GM18873 (cell line): ENCODE data around the gene DYNLT4.
"Not testable (repeated sequence)": the region's sequence is repeated elsewhere in the genome, so short reads cannot be mapped to it uniquely, and the experiment has no call there.

ENCODE experiments used
- ATAC-seq: cut with Tn5 transposase; IDR thresholded peaks from one replicate; pipeline ENCODE4 v1.9.1; 2021; ENCODE audit warnings: mild to moderate bottlenecking, moderate library complexity, moderate number of reproducible peaks; ENCODE audit not compliant: unreplicated experiment, low FRiP score

The DYNLT4 gene

DNA sequence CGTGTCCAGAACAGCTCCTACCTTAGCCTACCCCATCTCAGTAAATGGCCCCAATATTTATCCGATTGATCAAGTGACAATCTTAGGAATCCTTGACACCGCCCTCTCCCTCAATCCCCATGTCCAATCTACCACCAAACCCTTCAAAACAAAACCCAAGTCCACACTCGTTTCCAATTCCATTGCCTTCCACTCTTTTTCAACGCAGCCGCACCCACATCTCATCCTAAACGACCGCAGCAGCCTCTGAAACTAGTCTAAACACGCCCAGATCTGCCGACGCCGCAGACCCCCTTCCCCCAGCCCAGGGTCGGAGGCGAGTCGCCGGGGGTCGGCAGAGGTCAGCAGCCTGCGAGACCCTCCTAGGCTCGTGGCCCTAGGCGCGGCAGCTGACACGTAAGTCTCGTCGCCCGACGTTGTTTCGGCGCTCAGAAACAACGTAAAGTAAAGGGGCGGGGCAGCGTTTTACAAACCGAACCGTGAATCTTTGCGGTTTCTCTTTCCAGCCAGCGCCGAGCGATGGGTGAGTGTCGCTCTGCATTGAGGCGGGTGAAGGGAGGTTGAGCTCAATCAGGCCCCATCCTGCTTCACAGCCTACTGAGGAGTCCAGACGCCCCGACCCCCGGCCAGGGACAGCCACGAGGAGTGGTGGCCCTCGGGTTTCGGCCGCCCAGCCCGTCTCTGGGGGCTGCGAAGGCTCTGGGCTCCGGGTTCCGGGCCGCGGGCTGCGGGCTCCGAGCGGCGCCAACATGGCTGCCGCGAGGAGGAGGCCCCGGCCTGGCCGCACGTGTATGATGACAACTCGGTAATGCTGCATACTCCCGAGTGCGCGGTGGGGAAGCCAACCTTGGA, 31.8 kb downstream of the DYNLT4 start, which contains the start of gene RPS8:
Gene RPS8, plus strand, starts transcription at position 463 of the 852 bp plus-strand sequence. Its CDS starts 57 bp downstream, at position 520.
- ATAC-seq = peak; percentile 70

DNA sequence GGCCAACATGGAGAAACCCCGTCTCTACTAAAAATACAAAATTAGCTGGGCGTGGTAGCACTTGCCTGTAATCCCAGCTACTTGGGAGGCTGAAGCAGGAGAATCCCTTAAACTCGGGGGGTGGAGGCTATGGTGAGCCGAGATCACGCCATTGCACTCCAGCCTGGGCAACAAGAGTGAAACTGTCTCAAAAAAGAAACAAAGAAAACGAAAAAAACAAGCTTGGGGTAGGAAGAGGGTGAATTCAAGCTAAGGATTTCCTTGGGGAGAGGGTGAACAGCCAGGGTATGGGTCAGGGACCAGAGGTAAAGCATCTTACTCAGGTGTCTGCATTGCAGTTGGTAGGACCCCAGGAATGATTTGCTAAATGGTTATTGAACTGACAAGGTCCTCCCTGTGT, 40.7 kb downstream of the DYNLT4 start:
- ATAC-seq = not testable (repeated sequence)

DNA sequence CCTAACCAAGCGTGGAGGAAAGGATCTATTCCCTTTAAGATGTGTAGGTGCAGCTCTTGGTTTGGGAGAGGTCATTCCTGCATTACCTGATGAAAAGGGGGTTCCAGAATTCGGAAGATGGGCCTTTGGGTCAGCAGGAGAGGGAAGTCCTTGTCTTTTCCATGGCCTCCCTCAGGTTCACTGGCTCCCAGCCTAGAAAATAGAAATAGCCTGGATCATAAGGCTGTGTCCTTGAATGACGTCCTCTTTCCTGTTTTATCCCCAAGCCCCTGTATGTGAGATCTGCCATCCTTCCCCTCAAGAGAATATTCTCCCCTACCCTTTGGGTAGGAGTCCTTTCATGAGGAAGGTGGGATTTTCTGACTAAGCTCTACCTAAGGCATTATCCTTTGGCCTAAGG, 46.3 kb downstream of the DYNLT4 start:
- no peak for ATAC-seq

DNA sequence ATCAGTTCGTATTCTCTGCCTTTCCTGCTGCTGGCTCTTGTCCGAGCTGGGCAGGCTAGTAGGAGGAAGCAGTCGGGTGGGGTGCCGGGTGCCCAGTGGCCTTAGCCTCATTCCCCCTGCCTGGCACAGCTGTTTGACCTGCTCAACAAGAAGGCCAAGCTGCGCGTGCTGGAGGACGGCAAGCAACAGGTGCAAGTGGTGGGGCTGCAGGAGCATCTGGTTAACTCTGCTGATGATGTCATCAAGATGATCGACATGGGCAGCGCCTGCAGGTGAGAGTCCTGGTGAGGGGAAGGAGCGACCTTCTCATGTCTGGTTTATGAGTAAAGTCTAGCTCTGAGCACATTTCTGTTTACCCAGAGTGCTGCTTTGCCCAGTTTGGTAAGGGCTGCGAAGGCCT, 48.1 kb downstream of the DYNLT4 start:
- no peak for ATAC-seq

DNA sequence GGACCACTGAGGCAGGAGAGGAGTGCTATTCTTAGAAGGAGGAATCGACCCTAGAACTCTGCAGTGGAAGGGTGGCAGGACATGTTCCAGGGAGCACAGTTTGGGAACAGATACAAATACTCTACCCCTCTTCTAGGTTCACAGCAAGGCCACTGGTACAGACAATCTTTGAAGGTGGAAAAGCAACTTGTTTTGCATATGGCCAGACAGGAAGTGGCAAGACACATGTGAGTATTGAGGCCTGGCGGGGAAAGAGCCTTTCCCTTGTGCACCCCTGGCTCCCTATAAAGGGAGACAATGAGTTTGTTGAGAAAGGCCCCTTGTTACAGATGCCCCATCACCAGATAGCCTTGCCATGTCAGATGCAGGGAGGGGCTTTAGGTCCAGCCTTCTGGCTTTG, 49.7 kb downstream of the DYNLT4 start:
- ATAC-seq = no peak
